ENCODE results near the gene NRXN2.

DNA sequence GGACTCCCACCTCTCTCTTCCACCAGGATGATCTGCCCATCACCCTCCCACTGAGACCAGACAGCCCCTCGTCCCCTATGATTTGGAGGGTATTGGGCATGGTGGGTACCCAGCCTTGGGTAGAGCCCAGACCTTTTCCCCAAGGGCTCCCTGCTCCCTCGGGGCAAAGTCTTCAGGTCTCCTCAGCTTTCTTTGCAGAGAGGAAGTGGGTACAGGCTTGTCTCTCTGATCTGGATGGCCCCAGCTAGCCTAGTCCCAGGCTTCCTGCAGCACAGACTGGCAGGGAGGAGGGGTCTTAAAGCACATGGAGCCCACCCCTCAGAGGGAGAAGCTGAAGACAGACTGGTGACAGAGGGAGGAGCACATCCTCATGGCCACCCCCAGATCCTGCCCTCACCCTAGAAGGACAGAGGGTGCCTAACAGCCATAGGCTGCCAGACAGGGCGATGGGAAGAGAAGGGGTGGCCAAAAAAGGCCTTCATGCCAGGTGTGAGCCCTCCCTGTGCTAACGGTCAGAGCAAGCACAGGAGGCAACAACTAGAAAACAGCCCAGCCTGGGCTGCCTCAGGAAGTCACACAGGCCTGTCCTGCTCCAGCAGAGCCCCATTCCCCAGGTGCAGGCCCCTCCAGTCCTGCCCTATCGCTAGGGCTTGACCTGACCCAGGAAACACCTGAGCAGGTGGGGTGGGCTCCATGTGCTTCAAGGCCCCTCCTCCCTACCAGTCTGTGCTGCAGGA is 101.5 kb downstream of the NRXN2 start:
- TF ChIP-seq, protein P1, sequence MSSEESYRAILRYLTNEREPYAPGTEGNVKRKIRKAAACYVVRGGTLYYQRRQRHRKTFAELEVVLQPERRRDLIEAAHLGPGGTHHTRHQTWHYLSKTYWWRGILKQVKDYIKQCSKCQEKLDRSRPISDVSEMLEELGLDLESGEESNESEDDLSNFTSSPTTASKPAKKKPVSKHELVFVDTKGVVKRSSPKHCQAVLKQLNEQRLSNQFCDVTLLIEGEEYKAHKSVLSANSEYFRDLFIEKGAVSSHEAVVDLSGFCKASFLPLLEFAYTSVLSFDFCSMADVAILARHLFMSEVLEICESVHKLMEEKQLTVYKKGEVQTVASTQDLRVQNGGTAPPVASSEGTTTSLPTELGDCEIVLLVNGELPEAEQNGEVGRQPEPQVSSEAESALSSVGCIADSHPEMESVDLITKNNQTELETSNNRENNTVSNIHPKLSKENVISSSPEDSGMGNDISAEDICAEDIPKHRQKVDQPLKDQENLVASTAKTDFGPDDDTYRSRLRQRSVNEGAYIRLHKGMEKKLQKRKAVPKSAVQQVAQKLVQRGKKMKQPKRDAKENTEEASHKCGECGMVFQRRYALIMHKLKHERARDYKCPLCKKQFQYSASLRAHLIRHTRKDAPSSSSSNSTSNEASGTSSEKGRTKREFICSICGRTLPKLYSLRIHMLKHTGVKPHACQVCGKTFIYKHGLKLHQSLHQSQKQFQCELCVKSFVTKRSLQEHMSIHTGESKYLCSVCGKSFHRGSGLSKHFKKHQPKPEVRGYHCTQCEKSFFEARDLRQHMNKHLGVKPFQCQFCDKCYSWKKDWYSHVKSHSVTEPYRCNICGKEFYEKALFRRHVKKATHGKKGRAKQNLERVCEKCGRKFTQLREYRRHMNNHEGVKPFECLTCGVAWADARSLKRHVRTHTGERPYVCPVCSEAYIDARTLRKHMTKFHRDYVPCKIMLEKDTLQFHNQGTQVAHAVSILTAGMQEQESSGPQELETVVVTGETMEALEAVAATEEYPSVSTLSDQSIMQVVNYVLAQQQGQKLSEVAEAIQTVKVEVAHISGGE (tag by site-specific recombination; conservative IDR thresholded peaks at IDR 0.05; ENCODE audit: low read depth): no peak
- TF ChIP-seq, protein P2, sequence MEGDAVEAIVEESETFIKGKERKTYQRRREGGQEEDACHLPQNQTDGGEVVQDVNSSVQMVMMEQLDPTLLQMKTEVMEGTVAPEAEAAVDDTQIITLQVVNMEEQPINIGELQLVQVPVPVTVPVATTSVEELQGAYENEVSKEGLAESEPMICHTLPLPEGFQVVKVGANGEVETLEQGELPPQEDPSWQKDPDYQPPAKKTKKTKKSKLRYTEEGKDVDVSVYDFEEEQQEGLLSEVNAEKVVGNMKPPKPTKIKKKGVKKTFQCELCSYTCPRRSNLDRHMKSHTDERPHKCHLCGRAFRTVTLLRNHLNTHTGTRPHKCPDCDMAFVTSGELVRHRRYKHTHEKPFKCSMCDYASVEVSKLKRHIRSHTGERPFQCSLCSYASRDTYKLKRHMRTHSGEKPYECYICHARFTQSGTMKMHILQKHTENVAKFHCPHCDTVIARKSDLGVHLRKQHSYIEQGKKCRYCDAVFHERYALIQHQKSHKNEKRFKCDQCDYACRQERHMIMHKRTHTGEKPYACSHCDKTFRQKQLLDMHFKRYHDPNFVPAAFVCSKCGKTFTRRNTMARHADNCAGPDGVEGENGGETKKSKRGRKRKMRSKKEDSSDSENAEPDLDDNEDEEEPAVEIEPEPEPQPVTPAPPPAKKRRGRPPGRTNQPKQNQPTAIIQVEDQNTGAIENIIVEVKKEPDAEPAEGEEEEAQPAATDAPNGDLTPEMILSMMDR (tag by site-specific recombination; IDR thresholded peaks at IDR 0.05): no peak
- no peak for TF ChIP-seq ZNF768 (tag by site-specific recombination; IDR thresholded peaks at IDR 0.05)
- no peak for TF ChIP-seq ZNF174 (tag by site-specific recombination; IDR thresholded peaks at IDR 0.05)
